ENCODE data around the gene SRGAP1. TPM values are rescaled to one million over a fixed set of nuclear protein-coding genes. Genes with fewer than 3 reads are reported as not detected.

Gene SRGAP1
- polyA plus RNA-seq, 1 experiment: 24.9 TPM

- H3K27ac ChIP-seq (ENCODE audit: low read depth, low read length): no peak overlapping the region
- CTCF ChIA-PET: interaction anchor here (0.8 to 1.2 kb wide), 2 partner anchors 11 to 239 kb away, joined by 3 read pairs; partner anchors contain the start of gene SRGAP1
- peak; percentile 90 for DNase-seq (ENCODE audit: low read depth, low spot score)
- no peak for TF ChIP-seq CTCF (IDR thresholded peaks at IDR 0.05; ENCODE audit: low read depth, low read length)
- no peaks in the 10 kb centered on the region for H3K9me3 ChIP-seq (ENCODE audit: control insufficient read depth, insufficient read depth, low read length)
- POLR2A ChIA-PET: interaction anchor here (0.6 kb wide), 1 partner anchor 40 kb away, joined by 3 read pairs; no protein-coding TSS in a partner anchor
- H3K27me3 ChIP-seq (ENCODE audit: control insufficient read depth, insufficient read depth, low read length): no peaks in the 10 kb centered on the region
- H3K4me3 ChIP-seq (ENCODE audit: low read depth, low read length): no peak overlapping the region
Measured at GRCh38 chr12:64083285-64084210, 239.0 kb downstream of the SRGAP1 start.

- ChIA-PET POLR2A (no interaction called here), CTCF (interaction anchor here (0.6 to 1.0 kb wide), 2 partner anchors 242 to 1427 kb away, joined by 3 to 4 read pairs; no protein-coding TSS in a partner anchor)
- no peaks in the 10 kb centered on the region for H3K27me3 ChIP-seq (ENCODE audit: control insufficient read depth, insufficient read depth, low read length)
Measured at GRCh38 chr12:64085154-64085553, 240.7 kb downstream of the SRGAP1 start.

GRCh38 chr12:64085996-64086395 lies 241.5 kb downstream of the SRGAP1 start:
- DNase-seq (ENCODE audit: low read depth, low spot score): no peak
- TF ChIP-seq CTCF (IDR thresholded peaks at IDR 0.05; ENCODE audit: low read depth, low read length): no peak
- Histone ChIP-seq H3K27me3 (ENCODE audit: control insufficient read depth, insufficient read depth, low read length) (no peaks in the 10 kb centered on the region), H3K9me3 (ENCODE audit: control insufficient read depth, insufficient read depth, low read length) (no peaks in the 10 kb centered on the region), H3K4me3 (ENCODE audit: low read depth, low read length) (no peak overlapping the region), H3K27ac (ENCODE audit: low read depth, low read length) (no peak overlapping the region)
- CTCF ChIA-PET: interaction anchor here (0.6 to 2.8 kb wide), 3 partner anchors 12 to 1428 kb away, joined by 3 to 8 read pairs (median 4); no protein-coding TSS in a partner anchor
- POLR2A ChIA-PET: no interaction called here

More at GRCh38 chr12:64085154-64085553, 240.7 kb downstream of the SRGAP1 start:
- Histone ChIP-seq H3K27ac (ENCODE audit: low read depth, low read length) (no peak overlapping the region), H3K9me3 (ENCODE audit: control insufficient read depth, insufficient read depth, low read length) (no peaks in the 10 kb centered on the region), H3K4me3 (ENCODE audit: low read depth, low read length) (no peak overlapping the region)
- DNase-seq (ENCODE audit: low read depth, low spot score): no peak
- TF ChIP-seq CTCF (IDR thresholded peaks at IDR 0.05; ENCODE audit: low read depth, low read length): no peak

GRCh38 chr12:64086946-64087345 lies 242.4 kb downstream of the SRGAP1 start:
- Histone ChIP-seq H3K9me3 (ENCODE audit: control insufficient read depth, insufficient read depth, low read length) (no peaks in the 10 kb centered on the region), H3K27ac (ENCODE audit: low read depth, low read length) (no peak overlapping the region), H3K27me3 (ENCODE audit: control insufficient read depth, insufficient read depth, low read length) (no peaks in the 10 kb centered on the region), H3K4me3 (ENCODE audit: low read depth, low read length) (no peak overlapping the region)
- no peak for TF ChIP-seq CTCF (IDR thresholded peaks at IDR 0.05; ENCODE audit: low read depth, low read length)
- ChIA-PET POLR2A (interaction anchor here (0.6 to 1.4 kb wide), 5 partner anchors 12 to 248 kb away, joined by 3 to 4 read pairs (median 4); no protein-coding TSS in a partner anchor), CTCF (interaction anchor here (0.7 to 2.8 kb wide), 5 partner anchors 9 to 244 kb away, joined by 3 to 8 read pairs (median 5); no protein-coding TSS in a partner anchor)
- no peak for DNase-seq (ENCODE audit: low read depth, low spot score)

All from AG04450 (cell line).